ENCODE data around the gene ITGAL.
"Not testable (repeated sequence)": the region's sequence is repeated elsewhere in the genome, so short reads cannot be mapped to it uniquely, and the experiment has no call there.

- TF ChIP-seq, protein P1, sequence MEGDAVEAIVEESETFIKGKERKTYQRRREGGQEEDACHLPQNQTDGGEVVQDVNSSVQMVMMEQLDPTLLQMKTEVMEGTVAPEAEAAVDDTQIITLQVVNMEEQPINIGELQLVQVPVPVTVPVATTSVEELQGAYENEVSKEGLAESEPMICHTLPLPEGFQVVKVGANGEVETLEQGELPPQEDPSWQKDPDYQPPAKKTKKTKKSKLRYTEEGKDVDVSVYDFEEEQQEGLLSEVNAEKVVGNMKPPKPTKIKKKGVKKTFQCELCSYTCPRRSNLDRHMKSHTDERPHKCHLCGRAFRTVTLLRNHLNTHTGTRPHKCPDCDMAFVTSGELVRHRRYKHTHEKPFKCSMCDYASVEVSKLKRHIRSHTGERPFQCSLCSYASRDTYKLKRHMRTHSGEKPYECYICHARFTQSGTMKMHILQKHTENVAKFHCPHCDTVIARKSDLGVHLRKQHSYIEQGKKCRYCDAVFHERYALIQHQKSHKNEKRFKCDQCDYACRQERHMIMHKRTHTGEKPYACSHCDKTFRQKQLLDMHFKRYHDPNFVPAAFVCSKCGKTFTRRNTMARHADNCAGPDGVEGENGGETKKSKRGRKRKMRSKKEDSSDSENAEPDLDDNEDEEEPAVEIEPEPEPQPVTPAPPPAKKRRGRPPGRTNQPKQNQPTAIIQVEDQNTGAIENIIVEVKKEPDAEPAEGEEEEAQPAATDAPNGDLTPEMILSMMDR (IDR thresholded peaks at IDR 0.05; ENCODE audit: poor library complexity): not testable (repeated sequence)
- TF ChIP-seq EZH2phosphoT487 (IDR thresholded peaks at IDR 0.05; ENCODE audit: low read depth, severe bottlenecking, unreplicated experiment); EZH2 (IDR thresholded peaks at IDR 0.05; ENCODE audit: borderline replicate concordance): not testable (repeated sequence)
These were observed 68.4 kb downstream of the ITGAL start for GRCh38 chr16:30540916-30541464.

Data from hepatocyte (in vitro differentiated cells).